NCI-H1694 treated with DMSO at 0.1 percent for 48 hours (cell line): ENCODE data around the gene PSMC1.

Experiments
- DNase-seq: peaks from one replicate; lab custom pipeline; 2025; lab: John Stamatoyannopoulos, UW

PSMC1 gene

DNA sequence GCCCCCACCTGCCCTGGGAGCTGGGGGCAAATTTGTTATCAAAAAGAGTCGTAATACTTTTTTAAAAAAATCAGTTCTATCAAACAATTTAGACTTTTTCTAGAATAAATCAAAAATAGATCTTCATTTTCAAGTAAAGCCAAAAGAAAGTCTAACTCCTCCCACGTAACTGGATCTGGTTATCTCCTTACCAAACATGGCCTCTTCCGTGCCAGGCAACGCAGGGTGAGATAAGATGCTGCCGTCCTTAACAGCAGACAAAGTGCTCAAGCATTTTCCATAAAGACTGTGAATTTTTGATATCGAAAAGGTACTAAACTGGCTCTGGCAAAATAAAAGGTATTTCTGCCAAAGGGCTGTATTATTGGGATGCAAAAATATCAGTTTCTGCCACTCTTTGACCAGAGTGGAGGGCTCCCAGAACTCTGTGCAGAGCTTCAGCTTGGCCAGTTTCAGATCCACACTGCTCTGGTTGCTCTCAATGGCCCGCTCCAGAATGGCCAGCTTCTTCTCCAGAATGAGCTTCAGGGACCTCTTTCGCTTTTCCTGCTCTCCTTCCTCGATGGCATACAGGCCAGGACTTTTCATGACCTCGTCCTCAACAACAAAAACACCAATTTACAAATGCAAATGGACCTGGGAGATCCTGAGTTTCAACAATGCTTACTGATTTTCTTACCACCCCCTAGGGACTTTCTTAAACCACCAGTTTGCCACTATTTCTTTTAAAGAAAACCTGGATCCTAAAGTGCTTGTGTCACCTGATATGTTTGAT is 46.4 kb downstream of the PSMC1 start:
- DNase-seq, result no peak

DNA sequence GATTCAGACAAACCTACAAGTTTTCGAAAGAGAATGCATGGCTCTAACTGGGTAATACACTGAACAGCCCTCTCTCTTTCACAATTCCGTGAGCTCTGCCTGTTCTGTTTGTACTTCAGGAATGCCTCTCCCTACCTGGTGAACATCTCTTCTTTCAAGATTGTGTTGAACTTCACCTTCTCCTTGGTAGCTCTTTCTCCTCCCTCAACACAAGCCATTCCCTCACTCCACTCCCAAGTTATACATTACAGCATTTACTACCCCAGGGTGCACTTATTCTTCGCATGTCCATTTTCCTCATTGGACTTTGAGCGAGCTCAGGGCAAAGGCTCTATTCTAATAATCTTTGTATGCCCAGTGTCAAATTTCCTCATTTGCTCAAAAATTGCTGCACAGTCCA is 47.1 kb downstream of the PSMC1 start:
- DNase-seq, result no peak

DNA sequence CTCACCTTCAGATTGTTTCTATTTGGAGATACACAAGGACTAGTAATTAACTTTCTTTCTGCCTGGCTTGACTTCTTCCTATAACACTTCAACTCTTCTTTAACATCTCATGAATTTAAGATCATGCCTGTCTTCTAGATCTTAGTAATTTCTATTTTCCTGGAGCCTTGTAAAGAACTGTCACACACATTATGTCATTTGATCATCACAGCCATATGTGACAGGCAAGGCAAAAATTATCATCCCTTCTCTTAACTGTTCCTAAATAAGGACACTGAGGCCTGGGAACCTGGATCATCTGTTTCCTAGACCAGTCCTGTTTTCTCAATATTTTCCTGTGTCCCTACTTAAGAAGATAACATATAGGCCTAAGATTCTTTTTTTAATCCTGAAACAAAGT is 48.1 kb downstream of the PSMC1 start:
- no peak for DNase-seq

DNA sequence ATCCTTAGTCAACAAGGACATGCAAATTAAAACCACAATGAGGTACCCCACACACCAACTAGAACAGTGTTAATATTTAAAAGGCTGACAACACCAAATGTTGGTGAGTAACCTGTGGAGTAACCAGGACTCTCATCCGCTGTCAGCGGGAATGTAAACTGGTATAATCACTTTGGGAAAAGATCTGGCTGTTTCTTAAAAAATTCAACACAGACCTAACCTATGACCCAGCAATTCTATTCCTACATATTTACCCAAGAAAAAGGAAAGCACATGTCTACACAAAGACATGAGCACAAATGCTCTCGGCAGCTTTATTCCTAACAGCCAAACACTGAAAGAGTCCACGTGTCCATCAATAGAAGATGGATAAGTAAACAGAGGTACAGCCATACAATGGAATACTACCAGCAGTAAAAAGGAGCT is 48.8 kb downstream of the PSMC1 start:
- DNase-seq, result no peak

DNA sequence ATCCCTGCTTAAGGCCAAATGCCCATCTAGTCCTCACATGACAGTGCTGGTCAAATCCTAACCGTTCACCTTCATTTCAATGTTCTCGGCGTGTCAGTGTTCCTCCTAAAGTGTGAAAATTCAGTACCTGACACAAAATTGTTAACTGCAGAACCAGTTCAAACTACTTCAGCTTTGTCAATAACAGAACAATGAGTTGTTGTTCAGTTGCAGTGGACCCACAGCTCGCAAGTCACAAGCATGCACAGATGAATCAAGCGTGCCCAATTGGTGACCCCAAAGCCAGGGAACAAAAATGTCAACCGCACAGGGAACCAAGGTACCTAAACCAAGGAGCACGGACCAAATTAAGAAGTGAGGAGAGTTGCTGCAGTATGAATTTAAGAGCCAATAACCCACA is 52.2 kb downstream of the PSMC1 start:
- DNase-seq, result no peak

DNA sequence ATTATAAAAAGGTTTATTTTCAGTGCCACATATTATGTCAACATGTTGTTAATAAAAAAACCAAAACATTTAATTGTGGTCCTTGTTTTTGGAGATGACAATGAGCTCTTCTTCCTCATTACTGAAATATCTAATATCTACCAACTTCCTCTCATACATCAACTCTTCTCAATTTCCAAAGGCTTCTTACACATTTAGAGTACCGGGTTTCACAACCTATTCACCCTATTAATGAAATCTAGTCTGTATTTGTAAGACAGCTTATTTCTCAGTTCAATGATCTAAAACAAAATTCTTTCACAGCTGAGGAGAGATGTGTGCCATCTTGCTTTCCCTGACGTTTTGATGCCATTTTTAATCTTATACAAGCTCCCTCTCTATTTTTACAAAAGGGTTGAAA is 60.9 kb downstream of the PSMC1 start:
- no peak for DNase-seq

DNA sequence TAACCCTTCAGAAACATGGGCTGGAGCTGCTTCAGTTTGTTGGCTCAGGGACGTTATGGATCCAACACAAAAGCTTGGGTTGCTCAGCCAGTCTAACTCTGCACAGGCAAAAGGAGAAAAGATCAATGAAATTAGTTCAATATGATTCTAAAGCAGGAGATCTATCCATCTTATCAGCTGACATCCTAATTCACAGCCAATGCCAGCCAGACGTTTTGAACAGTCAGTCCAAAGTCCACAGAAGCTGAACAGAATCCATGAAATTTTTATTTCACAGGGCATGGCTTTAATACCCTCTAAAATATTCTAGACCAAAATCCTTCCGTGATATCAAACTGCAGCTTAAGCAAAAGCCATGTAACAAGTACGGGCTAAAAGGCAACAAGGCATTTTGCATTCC is 61.7 kb downstream of the PSMC1 start:
- no peak for DNase-seq

DNA sequence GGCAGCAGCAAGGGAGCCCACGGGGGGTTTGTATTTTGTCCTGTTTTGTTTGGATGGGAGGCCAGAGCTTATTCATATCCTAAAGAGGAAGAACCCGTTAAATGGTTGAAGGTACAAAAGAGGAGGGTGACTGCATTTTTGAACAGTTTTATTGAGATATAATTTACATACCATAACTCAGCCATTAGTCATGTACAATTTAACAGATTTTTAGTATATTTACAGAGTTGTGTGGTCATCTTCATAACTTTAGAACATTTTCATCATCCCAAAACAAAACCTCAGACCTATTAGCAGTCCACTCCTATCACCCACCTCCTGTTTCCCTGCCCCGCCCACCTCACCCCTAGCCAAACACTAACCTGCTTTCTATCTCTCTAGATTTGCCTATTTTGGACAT is 62.8 kb downstream of the PSMC1 start:
- no peak for DNase-seq

DNA sequence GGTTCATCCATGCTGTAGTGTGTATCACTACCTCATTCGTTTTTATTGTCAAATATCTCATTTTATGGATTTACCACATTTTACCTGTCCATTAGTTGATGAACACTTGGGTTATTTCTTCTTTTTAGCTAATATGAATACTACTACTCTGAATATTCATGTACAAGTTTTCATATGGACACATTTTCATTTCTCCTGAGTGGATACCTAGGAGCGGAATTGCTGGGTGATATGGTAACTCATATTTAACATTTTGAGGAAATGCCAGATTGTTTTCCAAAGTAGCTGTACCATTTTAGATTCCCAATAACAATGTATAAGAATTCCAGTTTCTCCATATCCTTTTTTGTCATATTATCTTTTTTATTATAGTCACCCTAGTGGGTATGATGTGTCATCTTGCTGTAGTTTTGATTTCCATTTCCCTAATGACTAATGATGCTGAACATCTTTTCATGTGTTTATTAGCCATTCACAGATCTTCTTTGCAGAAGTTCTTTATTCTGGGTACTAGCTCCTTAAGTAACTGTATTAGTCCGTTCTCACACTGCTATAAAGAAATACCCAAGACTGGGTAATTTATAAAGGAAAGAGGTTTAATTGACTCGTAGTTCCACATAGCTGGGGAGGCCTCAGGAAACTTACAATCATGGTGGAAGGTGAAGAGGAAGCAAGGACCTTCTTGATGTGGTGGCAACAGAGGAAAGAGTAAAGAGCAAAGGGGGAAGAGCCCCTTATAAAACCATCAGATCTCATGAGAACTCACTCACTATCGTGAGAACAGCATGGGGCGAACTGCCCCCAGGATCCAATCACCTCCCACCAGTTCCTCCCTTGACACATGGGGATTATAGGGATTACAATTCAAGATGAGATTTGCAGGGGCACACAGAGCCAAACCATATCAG is 63.5 kb downstream of the PSMC1 start:
- DNase-seq, result no peak

DNA sequence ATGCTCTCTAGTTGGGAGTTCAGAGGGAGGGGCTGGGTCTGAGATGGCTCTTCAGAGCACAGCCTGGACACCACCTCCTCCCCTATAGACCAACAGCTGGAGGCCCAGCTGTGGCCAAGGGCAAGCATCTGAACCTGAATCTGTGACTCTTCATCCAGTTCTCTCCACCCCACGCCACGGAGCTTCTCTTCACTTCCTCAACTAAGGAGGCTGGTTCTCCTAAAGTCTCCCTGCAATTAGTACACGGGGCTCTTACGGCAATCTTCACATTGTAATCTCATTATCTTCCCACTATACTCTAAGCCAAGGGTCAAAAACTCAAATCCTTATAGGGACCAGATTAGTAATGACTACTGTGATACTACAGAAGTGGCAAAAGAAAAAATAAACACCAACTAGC is 65.5 kb downstream of the PSMC1 start:
- no peak for DNase-seq
